Activated T-cell treated with anti-CD3 and anti-CD28 coated beads, Interleukin-2, amount 50 U/mL, for 48 hours (primary cell): ENCODE data around the gene QRICH1.

Experiments
- DNase-seq, 2 experiments: peaks; one replicate each; pipeline ENCODE4 v3.0.0-alpha.2; 2020

QRICH1 gene

DNA sequence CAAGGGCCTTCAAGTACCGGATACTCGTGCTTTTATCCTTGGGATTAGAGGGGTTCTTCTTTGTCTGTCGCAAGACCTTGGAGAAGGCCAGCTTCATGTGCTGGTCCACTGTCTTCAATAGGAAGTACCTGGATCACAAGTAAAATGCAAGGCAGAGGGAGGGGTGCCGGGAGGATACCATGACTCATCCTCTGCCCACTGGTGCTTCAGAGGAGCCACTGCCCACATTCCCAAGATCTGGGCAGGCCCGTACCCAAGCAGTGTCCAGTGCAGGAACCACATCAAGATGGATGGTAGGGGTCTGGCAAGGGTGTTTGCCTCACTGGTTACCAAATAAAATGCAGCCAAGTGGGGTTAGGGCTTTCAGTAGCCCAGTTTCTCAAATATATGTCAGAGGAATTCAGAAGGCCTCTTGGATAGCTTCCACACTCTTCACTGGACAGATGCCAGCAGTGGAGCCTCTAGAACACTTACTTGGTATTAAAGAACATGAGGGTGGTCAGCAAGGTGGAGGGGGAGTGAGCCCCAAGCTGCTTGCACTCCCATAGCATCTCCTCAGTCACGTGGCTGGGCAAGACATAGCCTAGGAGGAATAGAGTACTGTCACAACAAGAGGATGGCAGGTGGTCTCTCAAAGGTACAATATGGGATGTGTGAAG is 61.1 kb downstream of the QRICH1 start:
- DNase-seq = no peak

DNA sequence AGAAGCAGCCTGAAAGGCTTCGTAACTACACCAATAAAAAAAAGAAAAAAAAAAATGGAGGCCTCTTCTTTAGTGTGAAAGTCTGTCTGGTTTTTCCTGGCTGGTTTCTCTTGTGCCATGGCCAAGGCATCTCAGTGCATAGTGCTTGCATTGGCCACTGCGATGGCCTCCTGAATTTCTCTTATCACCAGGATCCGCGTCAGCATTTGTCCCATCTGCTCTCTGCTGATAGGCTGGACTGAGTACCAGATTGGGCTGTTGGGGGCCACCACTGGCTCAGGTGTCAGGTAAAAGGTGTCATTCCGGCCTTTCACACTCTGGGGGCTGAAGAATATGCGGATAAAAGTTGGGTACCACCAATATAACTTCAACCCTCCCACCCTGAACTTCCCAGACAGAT is 63.5 kb downstream of the QRICH1 start:
- DNase-seq = no peak

DNA sequence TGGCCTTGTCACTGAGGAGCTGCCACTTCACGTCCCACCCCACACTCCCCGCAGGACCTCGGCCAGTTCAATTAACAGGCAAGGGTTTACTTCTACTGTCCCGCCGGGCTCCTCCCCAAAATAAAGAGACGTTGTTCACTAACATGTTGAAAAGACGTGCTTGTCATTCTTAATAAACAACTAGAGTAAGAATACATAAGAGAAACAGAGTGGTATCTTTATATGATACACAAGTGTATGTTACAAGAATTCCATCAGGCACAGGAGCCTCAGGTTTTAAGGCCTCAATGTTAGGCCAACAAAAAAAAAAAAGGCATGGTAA is 64.3 kb downstream of the QRICH1 start:
- no peak for DNase-seq

GRCh38 chr3:49028673-49029562 is 65.0 kb downstream of the QRICH1 start, which contains the start of gene IMPDH2:
IMPDH2 (minus strand) TSS chr3:49029398; CDS start chr3:49029350, 48 bp downstream.
- DNase-seq = peak; percentile 96 to 97

- no peak for DNase-seq
Measured at GRCh38 chr3:49028298-49028672, 65.6 kb downstream of the QRICH1 start.

GRCh38 chr3:49027634-49028033 is 66.2 kb downstream of the QRICH1 start:
- DNase-seq = no peak

GRCh38 chr3:49026536-49026935 is 67.3 kb downstream of the QRICH1 start:
- DNase-seq = no peak

GRCh38 chr3:49025793-49026520 is 67.9 kb downstream of the QRICH1 start:
- DNase-seq = no peak

GRCh38 chr3:49025005-49025792 is 68.7 kb downstream of the QRICH1 start:
- DNase-seq = no peak

- no peak for DNase-seq
Measured at GRCh38 chr3:49024449-49024848, 69.4 kb downstream of the QRICH1 start.

- DNase-seq = no peak
Measured at GRCh38 chr3:49023775-49024174, 70.1 kb downstream of the QRICH1 start.

DNA sequence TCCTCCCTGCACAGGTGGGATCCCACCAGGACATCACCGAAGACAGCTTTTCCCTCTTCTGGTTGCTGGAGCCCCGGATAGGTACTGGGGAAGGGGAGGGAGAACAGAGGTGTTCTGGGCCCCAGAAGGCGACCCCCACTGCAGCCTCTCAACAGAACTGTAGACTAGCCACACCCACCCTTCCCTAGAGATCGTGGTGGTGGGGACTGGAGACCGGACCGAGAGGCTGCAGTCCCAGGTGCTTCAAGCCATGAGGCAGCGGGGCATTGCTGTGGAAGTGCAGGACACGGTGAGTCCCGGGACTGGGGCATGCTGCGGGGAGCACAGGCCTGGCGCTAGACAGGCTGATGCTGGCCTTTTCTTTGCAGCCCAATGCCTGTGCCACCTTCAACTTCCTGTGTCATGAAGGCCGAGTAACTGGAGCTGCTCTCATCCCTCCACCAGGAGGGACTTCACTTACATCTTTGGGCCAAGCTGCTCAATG is 71.1 kb downstream of the QRICH1 start:
- DNase-seq = peak; percentile 60

DNA sequence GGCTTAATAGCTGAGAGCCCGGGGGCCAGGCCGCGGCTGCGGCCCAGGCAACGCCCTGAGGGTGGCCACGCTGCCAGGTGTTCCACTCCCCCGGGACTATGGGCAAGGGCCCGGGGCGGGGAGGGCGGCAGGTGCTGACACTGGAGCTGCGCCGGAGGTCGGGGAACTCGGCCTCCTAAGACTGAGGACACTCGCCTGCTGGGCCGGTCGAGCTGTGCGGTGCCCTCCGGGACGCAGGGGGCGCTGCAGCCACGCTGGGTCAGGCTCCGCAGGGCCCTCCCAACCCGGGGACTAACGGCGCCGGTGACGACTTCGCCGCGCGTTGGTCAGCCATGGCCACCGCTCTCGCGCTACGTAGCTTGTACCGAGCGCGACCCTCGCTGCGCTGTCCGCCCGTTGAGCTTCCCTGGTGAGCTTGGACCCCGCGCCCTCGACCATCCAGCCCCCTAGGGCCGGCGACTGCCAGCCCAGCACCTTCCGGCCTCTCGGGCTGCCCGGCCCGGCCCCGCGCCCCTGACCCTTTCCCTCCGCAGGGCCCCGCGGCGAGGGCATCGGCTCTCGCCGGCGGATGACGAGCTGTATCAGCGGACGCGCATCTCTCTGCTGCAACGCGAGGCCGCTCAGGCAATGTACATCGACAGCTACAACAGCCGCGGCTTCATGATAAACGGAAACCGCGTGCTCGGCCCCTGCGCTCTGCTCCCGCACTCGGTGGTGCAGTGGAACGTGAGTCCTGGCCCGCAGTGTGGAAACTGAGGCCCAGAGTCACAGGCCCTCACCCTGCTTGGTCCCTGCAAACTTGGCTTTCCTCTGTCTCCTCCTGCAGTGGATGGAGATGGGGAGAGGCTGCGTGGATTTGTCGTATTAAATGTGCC is 71.8 kb downstream of the QRICH1 start, which contains the start of gene NDUFAF3:
TSS of gene NDUFAF3 (plus strand) at position 309 of the 875 bp plus-strand sequence. CDS start at position 333, 24 bp downstream.
- DNase-seq = peak; percentile 96 to 97

- peak; percentile 99 for DNase-seq
Measured at GRCh38 chr3:49021213-49021812, 72.6 kb downstream of the QRICH1 start.

GRCh38 chr3:49020330-49021212 is 73.3 kb downstream of the QRICH1 start:
- DNase-seq = peak; percentile 54 to 59

DNA sequence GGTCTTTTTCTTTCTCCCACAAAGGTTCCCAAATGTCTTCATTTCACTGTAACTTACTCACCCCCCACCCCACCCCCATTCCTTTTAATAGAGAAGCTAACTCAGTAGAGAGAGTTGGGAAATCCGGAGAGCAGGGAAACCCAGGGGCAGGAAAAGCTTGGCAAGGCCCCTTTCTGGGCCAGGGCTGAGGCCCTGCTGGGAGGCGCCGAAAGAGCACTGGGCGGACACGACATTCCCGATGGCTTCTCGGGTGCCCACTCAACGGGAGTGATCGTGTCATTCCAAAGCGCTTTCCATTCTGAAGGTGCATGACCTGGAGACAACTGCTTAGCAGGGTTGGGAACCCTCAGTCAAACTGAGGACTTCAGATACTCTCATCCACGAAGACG is 73.9 kb downstream of the QRICH1 start:
- DNase-seq = no peak

DNA sequence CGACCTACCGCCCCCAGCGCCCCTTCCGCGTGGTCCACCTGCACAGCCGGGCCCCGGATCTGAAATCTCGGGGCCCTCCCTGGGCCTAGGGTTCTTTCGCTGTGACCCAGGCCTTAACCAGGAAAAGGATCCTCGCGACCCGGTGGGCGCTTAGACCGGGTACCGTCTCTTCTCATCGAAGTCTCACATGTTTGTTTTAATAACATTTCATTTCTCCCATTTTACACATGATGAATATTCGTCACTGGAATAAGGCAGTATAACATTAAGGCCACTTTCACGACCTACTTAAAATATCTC is 75.2 kb downstream of the QRICH1 start:
- no peak for DNase-seq

GRCh38 chr3:49017971-49018706 is 75.7 kb downstream of the QRICH1 start, which contains the start of gene DALRD3:
DALRD3 (minus strand) TSS chr3:49018580; CDS start chr3:49018564, 16 bp downstream.
- peak; percentile 76 to 79 for DNase-seq
